ENCODE data around the gene GDF9.

GRCh38 chr5:132848270-132848669 lies 18.0 kb downstream of the GDF9 start:
- no peak for TF ChIP-seq CTCF (IDR thresholded peaks at IDR 0.05)
- no peak for TF ChIP-seq POLR2A (IDR thresholded peaks at IDR 0.05)
- no peak for TF ChIP-seq POLR2AphosphoS5 (IDR thresholded peaks at IDR 0.05)

All from prostate gland (tissue), 2 donors.